ENCODE measurements around the gene HEMGN.

- TF ChIP-seq CTCF (IDR thresholded peaks at IDR 0.05; ENCODE audit: poor library complexity, severe bottlenecking), result no peak
- no peak for TF ChIP-seq EP300 (conservative IDR thresholded peaks at IDR 0.05; ENCODE audit: poor library complexity, severe bottlenecking)
- TF ChIP-seq POLR2AphosphoS5 (IDR thresholded peaks at IDR 0.05), result no peak
Observed at GRCh38 chr9:97935276-97935675, 2.7 kb downstream of the HEMGN start.
